GM21381 (cell line): Measurements from ENCODE around the gene CDK18.
A peak's percentile ranks its signal among the peaks of the same experiment; 100 is the strongest.

Experiments
- ATAC-seq: cut with Tn5 transposase; IDR thresholded peaks from one replicate; pipeline ENCODE4 v1.9.1; 2021; ENCODE audit warnings: mild to moderate bottlenecking, moderate library complexity; ENCODE audit not compliant: unreplicated experiment

CDK18 gene

GRCh38 chr1:205521686-205522085 is 17.2 kb downstream of the CDK18 start:
- ATAC-seq, result no peak

- no peak for ATAC-seq
These were observed 18.2 kb downstream of the CDK18 start for GRCh38 chr1:205522692-205523091.

GRCh38 chr1:205523261-205523890 is 18.9 kb downstream of the CDK18 start:
- ATAC-seq, result no peak

- no peak for ATAC-seq
These were observed 19.7 kb downstream of the CDK18 start for GRCh38 chr1:205523891-205524793.

- no peak for ATAC-seq
These were observed 20.3 kb downstream of the CDK18 start for GRCh38 chr1:205524794-205525101.

- ATAC-seq, result no peak
These were observed 21.2 kb downstream of the CDK18 start for GRCh38 chr1:205525495-205526285.

- ATAC-seq, result no peak
These were observed 22.0 kb downstream of the CDK18 start for GRCh38 chr1:205526431-205526830.

GRCh38 chr1:205527931-205528330 is 23.5 kb downstream of the CDK18 start:
- no peak for ATAC-seq

GRCh38 chr1:205528446-205528886 is 24.0 kb downstream of the CDK18 start:
- no peak for ATAC-seq

GRCh38 chr1:205528887-205529825 is 24.7 kb downstream of the CDK18 start:
- peak; percentile 57 for ATAC-seq

- no peak for ATAC-seq
These were observed 25.6 kb downstream of the CDK18 start for GRCh38 chr1:205530116-205530515.

- ATAC-seq, result no peak
These were observed 26.9 kb downstream of the CDK18 start for GRCh38 chr1:205531191-205532025.

- no peak for ATAC-seq
These were observed 27.8 kb downstream of the CDK18 start for GRCh38 chr1:205532026-205532898.

- ATAC-seq, result no peak
These were observed 28.7 kb downstream of the CDK18 start for GRCh38 chr1:205532996-205533735.

- ATAC-seq, result no peak
These were observed 29.4 kb downstream of the CDK18 start for GRCh38 chr1:205533748-205534443.

GRCh38 chr1:205534444-205534985 is 30.0 kb downstream of the CDK18 start:
- ATAC-seq, result no peak

- ATAC-seq, result no peak
These were observed 30.6 kb downstream of the CDK18 start for GRCh38 chr1:205535096-205535495.
